ENCODE measurements around the gene IFNL1.

The IFNL1 gene

GRCh38 chr19:39270036-39270871 is 26.0 kb upstream of the IFNL1 start:
- TF ChIP-seq FOXP2 (optimal IDR thresholded peaks at IDR 0.05; ENCODE audit: borderline replicate concordance, extremely low read depth, extremely low read length, insufficient read depth) = no peak
- TF ChIP-seq SIN3A (IDR thresholded peaks at IDR 0.05; ENCODE audit: borderline replicate concordance, insufficient read depth, low read length) = no peak
- TF ChIP-seq TAF1 (IDR thresholded peaks at IDR 0.05; ENCODE audit: borderline replicate concordance, insufficient read depth, low read length) = no peak
- TF ChIP-seq REST (IDR thresholded peaks at IDR 0.05; ENCODE audit: insufficient read depth in 1 of 2, low read depth in 2 of 2, low read length in 2 of 2) = no peak

GRCh38 chr19:39275578-39275977 is 20.6 kb upstream of the IFNL1 start:
- TF ChIP-seq TAF1 (IDR thresholded peaks at IDR 0.05; ENCODE audit: borderline replicate concordance, insufficient read depth, low read length) = no peak
- no peak for TF ChIP-seq FOXP2 (optimal IDR thresholded peaks at IDR 0.05; ENCODE audit: borderline replicate concordance, extremely low read depth, extremely low read length, insufficient read depth)
- TF ChIP-seq POLR2AphosphoS5 (IDR thresholded peaks at IDR 0.05; ENCODE audit: low read depth, low read length) = no peak

- TF ChIP-seq TAF1 (IDR thresholded peaks at IDR 0.05; ENCODE audit: borderline replicate concordance, insufficient read depth, low read length) (no peak), REST (IDR thresholded peaks at IDR 0.05; ENCODE audit: insufficient read depth in 1 of 2, low read depth in 2 of 2, low read length in 2 of 2) (no peak), SIN3A (IDR thresholded peaks at IDR 0.05; ENCODE audit: borderline replicate concordance, insufficient read depth, low read length) (no peak), FOXP2 (optimal IDR thresholded peaks at IDR 0.05; ENCODE audit: borderline replicate concordance, extremely low read depth, extremely low read length, insufficient read depth) (no peak), POLR2AphosphoS5 (IDR thresholded peaks at IDR 0.05; ENCODE audit: low read depth, low read length) (no peak)
These were observed 19.5 kb upstream of the IFNL1 start for GRCh38 chr19:39276740-39277139.

- TF ChIP-seq REST (IDR thresholded peaks at IDR 0.05; ENCODE audit: insufficient read depth in 1 of 2, low read depth in 2 of 2, low read length in 2 of 2) (no peak), POLR2AphosphoS5 (IDR thresholded peaks at IDR 0.05; ENCODE audit: low read depth, low read length) (no peak), SIN3A (IDR thresholded peaks at IDR 0.05; ENCODE audit: borderline replicate concordance, insufficient read depth, low read length) (no peak), TAF1 (IDR thresholded peaks at IDR 0.05; ENCODE audit: borderline replicate concordance, insufficient read depth, low read length) (no peak), FOXP2 (optimal IDR thresholded peaks at IDR 0.05; ENCODE audit: borderline replicate concordance, extremely low read depth, extremely low read length, insufficient read depth) (no peak)
These were observed 18.6 kb upstream of the IFNL1 start for GRCh38 chr19:39277598-39277997.

GRCh38 chr19:39282021-39282420 is 14.2 kb upstream of the IFNL1 start:
- TF ChIP-seq TAF1 (IDR thresholded peaks at IDR 0.05; ENCODE audit: borderline replicate concordance, insufficient read depth, low read length) (no peak), SIN3A (IDR thresholded peaks at IDR 0.05; ENCODE audit: borderline replicate concordance, insufficient read depth, low read length) (no peak), REST (IDR thresholded peaks at IDR 0.05; ENCODE audit: insufficient read depth in 1 of 2, low read depth in 2 of 2, low read length in 2 of 2) (no peak), POLR2AphosphoS5 (IDR thresholded peaks at IDR 0.05; ENCODE audit: low read depth, low read length) (no peak), FOXP2 (optimal IDR thresholded peaks at IDR 0.05; ENCODE audit: borderline replicate concordance, extremely low read depth, extremely low read length, insufficient read depth) (no peak)

Measured in PFSK-1 (cell line).